Ascending aorta (tissue), 2 donors: ENCODE data around the gene TRAPPC12. TPM values are rescaled to one million over a fixed set of nuclear protein-coding genes. Genes with fewer than 3 reads are reported as not detected.
"Not testable (repeated sequence)": the region's sequence is repeated elsewhere in the genome, so short reads cannot be mapped to it uniquely, and the experiment has no call there.

Experiments used
- DNase-seq, 2 donors: peaks; one replicate each; pipeline ENCODE4 v3.0.0-alpha.2; 2019; ENCODE audit warnings: low spot score in 2 of 2
- H3K27ac ChIP-seq, 2 donors: fragments of 200-600 bp; sonication (generic); one replicate each; pipeline ENCODE4 v1.5.1; 2016 to 2017; ENCODE audit warnings: mild to moderate bottlenecking in 1 of 2
- H3K27me3 ChIP-seq: fragments of 200-600 bp; sonication (generic); one replicate; pipeline ENCODE4 v1.5.1; 2017
- H3K36me3 ChIP-seq, 2 donors: fragments of 200-600 bp; sonication (generic); one replicate each; pipeline ENCODE4 v1.5.1; 2016
- H3K4me1 ChIP-seq, 2 donors: fragments of 200-600 bp; sonication (generic); one replicate each; pipeline ENCODE4 v1.5.1; 2016 to 2017; ENCODE audit warnings: mild to moderate bottlenecking in 1 of 2
- H3K4me3 ChIP-seq, 2 donors: fragments of 200-600 bp; sonication (generic); one replicate each; pipeline ENCODE4 v1.5.1; 2016 to 2017; ENCODE audit warnings: mild to moderate bottlenecking in 1 of 2
- H3K9me3 ChIP-seq, 2 donors: fragments of 200-600 bp; sonication (generic); one replicate each; pipeline ENCODE4 v1.5.1; 2016
- intact Hi-C: fragments of 100-400 bp; cut with DNase I; formaldehyde crosslinking; loops from one replicate; pipeline ENCODE4 v1.15.1; 2023
- total RNA-seq: library from RNA; depleted of rRNA; stranded (reverse); fragments of >200 nt; gene quantifications from one replicate; pipeline ENCODE4 v1.1.0, GENCODE V29; 2016
- TF ChIP-seq, protein P1 (sequence below), 3 experiments: fragments of 200-600 bp in 2 of 3; fragments of 450-650 bp in 1 of 3; sonication (generic) in 2 of 3; IDR thresholded peaks; one replicate each; pipeline ENCODE4 v1.5.1; 2016 to 2019; ENCODE audit warnings: antibody characterized with exemption in 3 of 3, mild to moderate bottlenecking in 1 of 3, moderate library complexity in 1 of 3

Gene TRAPPC12
- total RNA-seq, 1 donor from 2014 or later: 94.0 TPM

DNA sequence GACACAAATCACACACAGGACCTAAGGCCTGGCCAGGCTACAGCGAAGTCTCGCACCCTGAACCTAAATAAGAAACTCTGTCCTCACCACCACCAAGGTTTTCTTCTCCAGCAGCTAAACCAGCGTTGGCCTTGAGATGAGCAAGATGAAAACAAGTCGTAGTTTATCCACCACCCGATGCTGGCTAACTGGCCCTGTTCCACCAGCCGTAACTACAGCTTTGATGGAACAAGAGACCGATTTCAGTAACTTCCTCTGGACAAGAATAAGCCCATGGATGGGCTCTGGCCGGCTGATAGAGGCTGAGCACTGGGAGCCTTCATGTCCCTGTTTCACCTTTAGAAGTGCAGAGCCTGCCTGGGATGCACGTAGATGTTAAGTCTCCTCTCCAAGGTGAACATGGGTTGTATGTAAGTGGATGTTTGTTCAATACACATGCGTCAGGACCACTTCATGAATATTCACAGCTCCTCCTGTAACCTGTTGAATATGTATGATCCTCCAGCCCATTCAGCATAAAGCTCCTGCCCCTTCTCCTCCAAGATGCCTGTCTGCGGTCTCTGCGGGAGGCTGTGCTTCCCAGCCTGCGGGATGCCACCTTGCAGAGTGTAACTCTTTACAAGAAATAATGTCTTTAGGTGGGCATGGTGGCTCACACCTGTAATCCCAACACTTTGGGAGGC, 115.6 kb downstream of the TRAPPC12 start:
- no peak overlapping the region for H3K4me3 ChIP-seq
- peaks cover 52% of the 10 kb centered on the region in 2 donors for H3K36me3 ChIP-seq
- no peaks in the 10 kb centered on the region for H3K9me3 ChIP-seq
- TF ChIP-seq, protein P1, sequence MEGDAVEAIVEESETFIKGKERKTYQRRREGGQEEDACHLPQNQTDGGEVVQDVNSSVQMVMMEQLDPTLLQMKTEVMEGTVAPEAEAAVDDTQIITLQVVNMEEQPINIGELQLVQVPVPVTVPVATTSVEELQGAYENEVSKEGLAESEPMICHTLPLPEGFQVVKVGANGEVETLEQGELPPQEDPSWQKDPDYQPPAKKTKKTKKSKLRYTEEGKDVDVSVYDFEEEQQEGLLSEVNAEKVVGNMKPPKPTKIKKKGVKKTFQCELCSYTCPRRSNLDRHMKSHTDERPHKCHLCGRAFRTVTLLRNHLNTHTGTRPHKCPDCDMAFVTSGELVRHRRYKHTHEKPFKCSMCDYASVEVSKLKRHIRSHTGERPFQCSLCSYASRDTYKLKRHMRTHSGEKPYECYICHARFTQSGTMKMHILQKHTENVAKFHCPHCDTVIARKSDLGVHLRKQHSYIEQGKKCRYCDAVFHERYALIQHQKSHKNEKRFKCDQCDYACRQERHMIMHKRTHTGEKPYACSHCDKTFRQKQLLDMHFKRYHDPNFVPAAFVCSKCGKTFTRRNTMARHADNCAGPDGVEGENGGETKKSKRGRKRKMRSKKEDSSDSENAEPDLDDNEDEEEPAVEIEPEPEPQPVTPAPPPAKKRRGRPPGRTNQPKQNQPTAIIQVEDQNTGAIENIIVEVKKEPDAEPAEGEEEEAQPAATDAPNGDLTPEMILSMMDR (IDR thresholded peaks at IDR 0.05): no peak
- no peaks in the 10 kb centered on the region for H3K27me3 ChIP-seq
- intact Hi-C loops: no loop called here
- H3K27ac ChIP-seq: peak overlapping the region in 1 of 2 donors; percentile 36
- peaks cover 6 to 16% of the 10 kb centered on the region in 2 donors for H3K4me1 ChIP-seq
- DNase-seq: no peak

DNA sequence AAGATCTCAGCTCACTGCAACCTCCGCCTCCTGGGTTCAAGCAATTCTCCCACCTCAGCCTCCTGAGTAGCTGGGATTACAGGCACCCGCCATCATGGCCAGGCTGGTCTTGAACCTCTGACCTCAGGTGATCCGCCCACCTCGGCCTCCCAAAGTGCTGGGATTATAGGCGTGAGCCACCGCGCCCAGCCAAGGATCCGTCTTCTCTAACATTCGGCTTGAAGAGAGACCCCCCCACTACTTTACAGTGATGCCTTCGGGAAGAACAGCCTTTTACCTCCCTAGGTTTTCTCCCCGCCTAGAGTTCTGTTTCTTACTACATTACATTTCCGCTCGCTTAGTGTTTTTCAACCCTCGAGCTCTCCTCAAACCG, 117.2 kb downstream of the TRAPPC12 start:
- not testable (repeated sequence) for H3K9me3 ChIP-seq, DNase-seq

DNA sequence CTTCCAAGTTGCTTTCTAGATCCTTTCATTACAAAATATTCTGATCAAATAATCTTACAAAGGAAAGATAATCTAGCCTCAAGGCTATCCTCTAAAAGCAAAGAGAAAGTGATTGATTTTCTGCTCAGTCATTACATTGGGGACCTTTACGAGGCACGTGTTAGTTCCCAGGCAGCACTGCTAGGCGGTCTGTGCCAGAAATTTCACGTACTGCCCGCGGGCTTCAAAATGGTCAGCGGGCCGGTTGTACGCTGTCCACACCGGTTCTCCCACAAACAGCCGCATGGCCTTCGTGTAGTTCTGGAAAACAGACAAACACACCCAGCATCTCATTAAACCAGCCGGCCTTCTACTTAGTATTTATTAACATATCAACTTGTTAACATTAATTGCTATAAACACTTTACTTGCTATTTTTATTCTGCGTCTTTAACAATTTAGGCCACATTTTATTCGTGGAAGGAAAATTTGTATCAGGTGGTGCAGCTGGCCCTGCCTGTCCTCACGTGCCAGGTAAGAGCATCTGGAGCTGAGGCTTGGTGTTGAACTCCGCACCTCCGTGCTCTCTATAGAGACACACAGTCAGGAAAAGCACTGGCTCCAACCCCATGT, 119.4 kb downstream of the TRAPPC12 start:
- DNase-seq: no peak
- H3K36me3 ChIP-seq: peaks cover 69 to 83% of the 10 kb centered on the region in 2 donors

More for the DNA sequence above, 117.2 kb downstream of the TRAPPC12 start:
- H3K27ac ChIP-seq, H3K27me3 ChIP-seq, H3K4me3 ChIP-seq, intact Hi-C loops: not testable (repeated sequence)
- Histone ChIP-seq H3K4me1 (peaks cover 6 to 16% of the 10 kb centered on the region in 2 donors), H3K36me3 (peaks cover 63 to 68% of the 10 kb centered on the region in 2 donors)

DNA sequence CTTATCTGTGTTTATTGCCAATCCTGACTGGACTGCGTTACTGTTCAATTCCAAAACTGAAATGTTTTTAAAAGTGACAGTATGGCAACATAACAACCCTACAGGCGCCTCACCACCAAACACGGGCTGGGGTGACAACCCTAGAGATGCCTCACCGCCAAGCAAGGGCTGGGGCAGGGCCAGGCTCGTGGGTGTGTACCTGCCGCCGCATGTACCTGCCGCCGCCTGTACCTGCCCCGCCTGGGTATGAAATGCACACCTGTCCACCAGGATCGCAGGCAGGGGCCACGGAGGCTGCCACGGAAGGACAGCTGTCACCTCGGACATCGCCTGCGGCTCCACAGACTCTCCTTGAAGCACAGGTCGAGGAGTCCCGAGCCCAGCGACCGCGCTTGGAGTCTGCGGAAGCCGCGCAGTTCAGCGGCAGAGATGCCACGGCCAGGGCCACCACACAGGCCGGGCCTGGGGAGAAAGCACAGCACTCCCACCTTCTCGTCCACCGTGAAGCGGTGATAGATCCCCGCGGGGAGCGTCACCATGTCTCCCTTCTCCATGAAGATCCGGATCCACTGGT, 120.9 kb downstream of the TRAPPC12 start:
- no peaks in the 10 kb centered on the region for H3K27me3 ChIP-seq
- DNase-seq: no peak
- no peak overlapping the region for H3K4me3 ChIP-seq
- no peak overlapping the region for H3K27ac ChIP-seq
- peaks cover 69 to 91% of the 10 kb centered on the region in 2 donors for H3K36me3 ChIP-seq
- no peaks in the 10 kb centered on the region for H3K9me3 ChIP-seq
- intact Hi-C loops: no loop called here
- TF ChIP-seq, protein P1 (IDR thresholded peaks at IDR 0.05): no peak
- H3K4me1 ChIP-seq: no peaks in the 10 kb centered on the region

More for the DNA sequence above, 119.4 kb downstream of the TRAPPC12 start:
- TF ChIP-seq, protein P1 (IDR thresholded peaks at IDR 0.05): no peak
- H3K4me1 ChIP-seq: peaks cover 0 to 5% of the 10 kb centered on the region in 2 donors
- H3K27me3 ChIP-seq: no peaks in the 10 kb centered on the region
- intact Hi-C loops: no loop called here
- no peaks in the 10 kb centered on the region for H3K9me3 ChIP-seq
- no peak overlapping the region for H3K27ac ChIP-seq
- H3K4me3 ChIP-seq: no peak overlapping the region

DNA sequence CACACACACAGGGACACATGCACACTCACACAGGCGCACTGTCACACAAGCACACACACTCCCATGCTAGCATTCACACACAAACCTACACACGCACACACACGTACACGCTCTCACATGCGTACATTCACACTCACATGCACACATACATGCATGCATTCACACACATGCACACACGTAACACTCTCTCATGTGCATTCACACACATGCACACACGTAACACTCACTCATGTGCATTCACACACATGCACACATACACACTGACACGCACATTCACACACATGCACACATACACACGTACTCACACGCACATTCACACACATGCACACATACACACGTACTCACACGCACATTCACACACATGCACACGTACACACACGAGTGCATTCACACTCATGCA, 123.6 kb downstream of the TRAPPC12 start:
- no peaks in the 10 kb centered on the region for H3K27me3 ChIP-seq
- peaks cover 43 to 73% of the 10 kb centered on the region in 2 donors for H3K36me3 ChIP-seq
- no peak overlapping the region for H3K27ac ChIP-seq
- TF ChIP-seq, protein P1 (IDR thresholded peaks at IDR 0.05): no peak
- DNase-seq: no peak
- intact Hi-C loops: no loop called here
- no peaks in the 10 kb centered on the region for H3K9me3 ChIP-seq
- H3K4me1 ChIP-seq: no peaks in the 10 kb centered on the region
- no peak overlapping the region for H3K4me3 ChIP-seq

DNA sequence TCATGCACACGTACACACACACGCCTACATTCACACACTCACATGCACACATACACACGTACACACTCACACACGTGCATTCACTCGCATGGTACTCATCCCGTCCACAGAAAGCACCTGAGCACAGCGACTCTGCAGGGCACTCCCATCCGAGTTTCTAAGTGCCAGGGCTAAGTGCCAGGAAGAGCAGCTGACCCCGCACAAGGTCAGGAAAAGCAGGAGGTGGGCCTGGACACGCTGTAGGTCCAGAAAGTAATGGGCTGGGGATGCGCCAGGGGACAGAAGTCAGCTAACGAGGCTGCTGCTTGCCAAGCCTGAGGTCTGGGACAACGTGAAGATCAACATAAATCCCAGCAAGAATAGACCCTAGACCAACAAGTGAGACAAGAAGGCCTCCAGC, 124.0 kb downstream of the TRAPPC12 start:
- TF ChIP-seq, protein P1 (IDR thresholded peaks at IDR 0.05): no peak

More for the DNA sequence above, 124.0 kb downstream of the TRAPPC12 start:
- Histone ChIP-seq H3K36me3 (peaks cover 40 to 70% of the 10 kb centered on the region in 2 donors), H3K4me3 (no peak overlapping the region), H3K4me1 (no peaks in the 10 kb centered on the region), H3K27me3 (no peaks in the 10 kb centered on the region), H3K9me3 (no peaks in the 10 kb centered on the region), H3K27ac (no peak overlapping the region)
- DNase-seq: no peak
- intact Hi-C loops: no loop called here
